Stimulated activated CD4-positive, alpha-beta T cell treated with anti-CD3 and anti-CD28 coated beads, Interleukin-1b, Interleukin-23, amount 100 ng/mL, for 1 hour (primary cell): ENCODE measurements around the gene SLC22A1.
"Not testable (repeated sequence)": the region's sequence is repeated elsewhere in the genome, so short reads cannot be mapped to it uniquely, and the experiment has no call there.

Experiments
- DNase-seq, 2 donors: peaks; one replicate each; pipeline ENCODE4 v3.0.0-alpha.2; 2020; ENCODE audit warnings: low read depth in 2 of 2

Gene SLC22A1

DNA sequence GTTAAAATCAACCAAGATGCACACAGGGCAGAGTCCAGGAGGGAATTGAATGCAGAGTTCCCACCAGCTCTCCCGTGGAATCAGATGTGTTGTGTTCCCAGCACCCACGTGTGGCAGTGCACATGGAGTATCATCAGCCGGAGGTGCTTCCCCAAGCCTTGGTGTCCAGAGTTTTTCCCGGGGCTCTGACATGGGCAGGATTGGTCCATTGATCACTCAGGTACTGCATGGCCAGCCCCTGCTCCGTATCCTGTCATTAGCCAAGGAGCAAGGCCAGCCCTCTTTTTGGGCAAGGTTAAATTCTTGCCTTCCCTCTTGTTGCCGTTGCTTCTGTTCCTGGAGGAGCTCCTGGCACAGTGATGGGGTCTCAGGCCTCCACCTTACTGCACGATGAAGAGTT is 28.6 kb upstream of the SLC22A1 start:
- no peak for DNase-seq

DNA sequence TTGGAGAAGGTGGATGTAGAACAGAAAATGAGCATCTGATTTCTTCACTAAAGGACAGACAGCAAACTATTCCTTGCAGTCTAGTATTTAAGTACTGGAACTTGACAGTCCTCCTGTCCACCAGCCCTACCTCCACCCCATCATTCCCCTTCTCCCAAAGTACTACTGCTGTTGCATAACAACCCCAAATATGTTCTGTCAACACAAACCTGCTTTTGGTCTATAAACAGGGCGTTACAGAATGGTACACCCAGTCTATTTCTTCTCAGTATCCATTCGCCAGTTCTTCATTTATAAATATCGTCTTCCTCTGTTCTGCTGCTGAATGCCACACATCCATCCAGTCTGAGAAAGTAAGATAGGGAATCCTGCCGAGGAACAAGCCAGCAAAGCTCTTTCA is 27.7 kb upstream of the SLC22A1 start:
- no peak for DNase-seq

DNA sequence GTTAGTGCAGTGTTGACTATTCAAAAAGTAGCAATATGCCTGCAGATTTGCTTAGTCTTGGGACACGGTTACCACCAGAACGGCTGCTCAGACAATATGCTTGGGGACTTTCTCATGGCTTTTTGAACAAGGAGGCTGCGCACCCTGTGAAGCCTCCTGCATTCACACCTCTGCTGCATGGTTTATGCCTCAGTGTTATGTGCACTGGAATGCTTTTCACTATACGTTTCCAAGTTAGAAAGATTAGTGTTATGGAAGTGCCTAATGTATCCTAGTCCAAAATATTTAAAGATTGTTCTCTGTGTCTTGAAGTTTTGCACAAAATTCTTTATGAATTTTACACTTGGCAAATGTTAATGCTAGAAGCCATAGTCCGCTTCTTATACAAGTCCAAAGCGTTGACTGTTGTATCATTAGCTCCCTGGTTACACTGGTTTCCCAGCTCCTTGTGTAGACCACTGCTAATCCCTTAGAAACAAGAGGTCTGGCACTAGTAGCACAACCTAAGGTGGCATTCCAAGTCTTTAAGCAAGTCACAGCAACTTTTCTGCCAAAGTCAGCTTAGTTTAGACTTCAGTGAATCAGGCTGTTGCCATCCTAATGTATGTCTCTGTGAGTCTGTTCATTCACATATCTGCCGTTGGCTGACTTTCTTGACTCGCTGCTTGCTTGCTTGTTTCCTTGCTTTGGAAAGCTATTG is 26.3 kb upstream of the SLC22A1 start:
- DNase-seq: no peak

DNA sequence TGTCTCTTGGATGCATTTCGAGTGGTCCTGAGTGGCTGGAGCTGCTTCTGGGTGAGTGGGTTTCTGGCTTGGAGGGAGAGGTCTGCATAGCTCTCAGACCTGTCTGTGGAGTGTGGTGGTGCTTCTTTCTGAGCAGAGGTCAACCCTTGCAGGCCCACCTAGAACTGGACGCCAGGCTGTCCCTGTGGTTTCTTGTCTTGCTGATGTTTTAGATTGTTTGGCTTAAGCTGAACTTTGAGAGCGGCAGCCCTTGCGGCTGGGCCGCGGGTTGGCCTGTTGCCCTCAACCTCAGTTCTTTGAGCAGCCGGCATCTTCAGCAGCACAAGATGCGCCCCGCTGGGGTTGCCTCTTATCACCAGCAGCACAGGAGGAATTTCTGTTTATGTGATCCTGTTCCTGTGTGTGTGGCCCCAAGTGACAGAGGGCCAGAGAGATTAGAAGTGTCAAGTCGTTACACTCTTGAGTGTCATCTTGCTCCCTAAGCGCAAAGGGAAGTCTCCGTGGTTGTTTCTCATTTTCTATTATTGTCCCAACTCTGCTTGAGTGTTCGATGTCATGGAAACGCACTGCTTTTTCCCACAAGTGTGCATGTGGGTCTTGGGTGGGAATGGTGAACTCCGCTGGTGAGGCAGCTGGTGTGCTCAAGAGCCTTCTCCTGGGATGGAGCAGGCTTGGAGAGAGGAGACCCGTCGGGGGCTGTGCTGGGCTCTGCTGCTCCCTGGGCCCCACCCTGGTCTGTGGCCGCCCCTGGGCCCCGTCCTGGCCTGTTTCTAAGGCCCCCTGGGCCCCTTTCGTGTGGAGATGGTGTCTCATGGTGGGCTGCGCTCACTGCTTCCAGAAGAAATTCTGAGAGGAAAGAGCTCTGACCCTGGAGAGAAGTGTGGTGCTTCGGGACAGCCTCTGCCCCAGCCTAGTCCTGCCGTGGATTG is 20.1 kb upstream of the SLC22A1 start:
- no peak for DNase-seq

DNA sequence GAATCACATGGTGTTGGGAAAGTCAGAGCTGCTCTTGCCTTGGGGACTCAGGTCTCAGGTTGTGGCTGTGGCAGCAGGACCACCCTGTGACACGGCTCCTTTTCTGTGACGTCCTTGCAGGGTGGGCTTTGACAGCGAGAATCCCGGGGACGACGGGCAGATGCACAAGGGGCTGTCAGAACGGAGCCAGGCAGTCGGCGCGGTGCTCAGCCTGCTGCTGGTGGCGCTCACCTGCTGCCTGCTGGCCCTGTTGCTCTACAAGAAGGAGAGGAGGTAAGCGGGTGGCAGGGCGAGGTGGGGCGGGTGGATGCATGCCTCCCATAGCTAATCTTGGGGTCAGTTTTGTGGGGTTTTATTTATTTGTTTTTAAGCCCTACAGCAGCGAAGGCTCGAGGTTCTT is 19.2 kb upstream of the SLC22A1 start:
- DNase-seq: no peak

DNA sequence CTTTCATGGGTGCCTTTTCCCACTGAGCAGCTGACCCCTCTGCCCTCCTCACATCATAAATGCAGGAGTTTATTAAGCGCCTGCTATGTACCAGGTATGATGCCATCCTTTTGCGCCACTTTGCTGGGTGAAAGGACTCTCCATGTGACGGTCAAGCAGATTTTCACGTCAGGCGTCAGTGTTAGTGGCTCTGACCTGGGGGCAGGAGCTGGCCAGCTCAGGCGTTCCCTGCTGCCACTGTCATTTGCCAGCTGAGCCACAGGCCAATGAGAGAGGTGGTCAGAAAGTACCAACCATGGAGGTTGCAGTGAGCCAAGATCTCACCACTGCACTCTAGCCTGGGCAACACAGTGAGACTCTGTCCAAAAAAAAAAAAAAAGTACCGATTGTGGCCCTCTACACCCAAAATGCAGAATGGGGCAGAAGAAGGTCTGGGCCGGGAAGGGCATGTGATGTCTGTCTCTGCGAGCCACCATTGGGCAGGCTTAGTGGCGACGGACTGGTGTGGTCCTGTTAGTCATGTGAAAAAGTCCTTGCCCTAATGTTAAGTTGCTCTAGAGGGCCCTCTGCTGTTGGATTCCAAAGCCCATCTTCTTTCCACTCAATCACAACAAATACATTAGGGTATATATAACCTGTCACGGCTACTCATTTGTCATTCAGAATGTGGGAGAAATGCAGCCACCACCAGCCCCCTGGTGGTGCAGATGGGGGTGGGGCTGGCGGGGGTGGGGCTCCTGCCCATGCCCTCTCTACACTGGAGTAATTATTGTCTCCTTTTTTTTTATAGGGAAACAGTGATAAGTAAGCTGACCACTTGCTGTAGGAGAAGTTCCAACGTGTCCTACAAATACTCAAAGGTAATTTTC is 18.4 kb upstream of the SLC22A1 start:
- DNase-seq: no peak

DNA sequence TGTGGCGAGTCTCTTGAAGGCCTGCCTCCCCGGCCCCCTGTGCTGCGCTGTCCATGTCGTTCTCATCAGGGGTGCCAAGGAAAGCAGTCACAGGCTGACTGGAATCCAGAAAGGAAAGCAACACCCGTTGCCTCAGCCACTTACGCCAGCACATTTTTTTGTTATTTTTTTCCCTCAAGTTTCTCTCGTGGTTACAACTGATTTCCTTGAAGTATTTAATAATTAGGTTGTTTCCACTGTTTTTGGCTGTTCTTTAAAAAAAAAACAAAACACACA is 17.9 kb upstream of the SLC22A1 start:
- no peak for DNase-seq

DNA sequence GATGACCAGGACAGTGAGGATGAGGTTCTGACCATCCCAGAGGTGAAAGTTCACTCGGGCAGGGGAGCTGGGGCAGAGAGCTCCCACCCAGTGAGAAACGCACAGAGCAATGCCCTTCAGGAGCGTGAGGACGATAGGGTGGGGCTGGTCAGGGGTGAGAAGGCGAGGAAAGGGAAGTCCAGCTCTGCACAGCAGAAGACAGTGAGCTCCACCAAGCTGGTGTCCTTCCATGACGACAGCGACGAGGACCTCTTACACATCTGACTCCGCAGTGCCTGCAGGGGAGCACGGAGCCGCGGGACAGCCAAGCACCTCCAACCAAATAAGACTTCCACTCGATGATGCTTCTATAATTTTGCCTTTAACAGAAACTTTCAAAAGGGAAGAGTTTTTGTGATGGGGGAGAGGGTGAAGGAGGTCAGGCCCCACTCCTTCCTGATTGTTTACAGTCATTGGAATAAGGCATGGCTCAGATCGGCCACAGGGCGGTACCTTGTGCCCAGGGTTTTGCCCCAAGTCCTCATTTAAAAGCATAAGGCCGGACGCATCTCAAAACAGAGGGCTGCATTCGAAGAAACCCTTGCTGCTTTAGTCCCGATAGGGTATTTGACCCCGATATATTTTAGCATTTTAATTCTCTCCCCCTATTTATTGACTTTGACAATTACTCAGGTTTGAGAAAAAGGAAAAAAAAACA is 16.6 kb upstream of the SLC22A1 start:
- DNase-seq: no peak

DNA sequence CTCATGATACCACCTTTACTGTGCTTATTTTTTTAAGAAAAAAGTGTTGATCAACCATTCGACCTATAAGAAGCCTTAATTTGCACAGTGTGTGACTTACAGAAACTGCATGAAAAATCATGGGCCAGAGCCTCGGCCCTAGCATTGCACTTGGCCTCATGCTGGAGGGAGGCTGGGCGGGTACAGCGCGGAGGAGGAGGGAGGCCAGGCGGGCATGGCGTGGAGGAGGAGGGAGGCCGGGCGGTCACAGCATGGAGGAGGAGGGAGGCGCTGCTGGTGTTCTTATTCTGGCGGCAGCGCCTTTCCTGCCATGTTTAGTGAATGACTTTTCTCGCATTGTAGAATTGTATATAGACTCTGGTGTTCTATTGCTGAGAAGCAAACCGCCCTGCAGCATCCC is 15.6 kb upstream of the SLC22A1 start:
- no peak for DNase-seq

DNA sequence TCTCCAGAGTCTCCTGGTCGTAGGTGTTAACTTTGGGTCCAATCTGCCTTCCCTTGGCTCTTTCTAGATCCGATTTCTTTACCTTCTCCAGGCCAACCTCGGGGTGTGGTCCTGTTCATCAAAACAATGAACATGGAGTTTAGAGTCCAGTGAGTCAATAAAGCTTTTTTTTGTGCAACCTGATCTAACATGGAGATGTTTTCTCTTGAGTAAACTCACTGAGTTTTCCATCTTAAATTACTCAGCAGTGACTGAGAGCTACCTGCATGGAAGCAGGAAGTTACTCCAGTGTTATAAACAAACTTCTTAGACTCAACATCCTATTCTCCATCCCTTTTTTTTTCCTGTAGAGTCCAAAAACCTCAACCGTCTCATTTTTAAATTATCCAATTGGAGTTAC is 14.9 kb upstream of the SLC22A1 start:
- no peak for DNase-seq

DNA sequence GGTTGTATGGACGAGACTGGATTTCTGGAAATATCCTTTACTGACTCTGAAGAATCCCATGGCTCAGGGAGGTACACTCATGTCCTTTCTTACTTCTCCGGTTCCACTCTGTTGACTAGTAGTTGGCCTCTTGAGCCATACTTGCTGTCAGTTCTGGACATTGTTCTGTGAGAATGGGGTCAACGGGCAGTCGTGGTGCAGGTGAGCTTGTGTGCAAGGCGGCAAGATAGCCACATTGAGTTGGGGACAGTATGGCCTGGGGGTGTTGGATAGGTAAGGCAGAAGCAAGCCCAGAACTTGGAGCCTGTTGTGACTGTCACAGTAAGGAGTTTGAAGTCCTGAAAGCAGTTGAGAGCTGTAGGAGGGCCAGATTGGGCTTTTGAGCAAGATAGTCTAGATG is 13.5 kb upstream of the SLC22A1 start:
- no peak for DNase-seq

DNA sequence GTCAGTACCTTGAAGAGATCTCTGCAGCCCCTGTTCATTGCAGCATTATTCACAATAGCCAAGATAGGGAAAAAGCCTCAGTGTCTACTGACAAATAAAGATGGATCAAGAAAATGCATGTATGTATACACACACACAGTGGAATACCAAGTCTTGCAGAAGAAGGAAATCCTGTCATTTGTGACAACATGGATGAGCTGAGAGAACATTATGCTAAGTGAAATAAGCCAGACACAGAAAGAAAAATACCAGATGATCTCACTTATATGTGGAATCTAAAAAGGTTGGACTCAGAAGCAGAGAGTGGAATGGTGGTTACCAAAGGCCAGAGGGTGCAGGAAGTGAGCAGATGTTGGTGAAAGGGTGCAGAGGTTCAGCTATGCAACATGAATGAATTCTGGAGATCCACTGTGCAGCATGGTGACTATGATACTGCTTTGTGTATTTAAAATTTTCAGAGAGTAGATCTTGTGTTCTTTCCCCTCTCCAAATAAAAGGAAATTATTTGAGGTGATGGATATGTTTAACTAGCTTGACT is 11.0 kb upstream of the SLC22A1 start:
- no peak for DNase-seq

DNA sequence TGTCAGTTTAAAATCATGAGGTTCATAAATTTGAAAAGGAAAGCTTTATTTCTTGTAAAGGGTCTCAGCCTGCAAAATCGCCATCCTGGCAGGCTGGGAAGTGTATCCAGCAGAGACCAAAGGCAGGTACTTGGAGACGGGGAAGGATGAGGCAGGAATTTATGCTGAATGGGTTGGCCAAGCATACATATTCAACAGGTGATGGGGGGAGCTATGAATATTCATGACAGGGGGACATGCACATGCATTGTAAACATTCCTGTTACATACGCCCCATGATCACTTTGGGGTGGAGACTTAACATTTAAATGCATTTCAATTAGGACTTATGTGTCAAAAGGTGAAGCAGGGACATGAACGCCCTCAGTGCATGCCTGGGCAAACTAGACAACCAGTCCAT is 9.8 kb upstream of the SLC22A1 start:
- DNase-seq: no peak

DNA sequence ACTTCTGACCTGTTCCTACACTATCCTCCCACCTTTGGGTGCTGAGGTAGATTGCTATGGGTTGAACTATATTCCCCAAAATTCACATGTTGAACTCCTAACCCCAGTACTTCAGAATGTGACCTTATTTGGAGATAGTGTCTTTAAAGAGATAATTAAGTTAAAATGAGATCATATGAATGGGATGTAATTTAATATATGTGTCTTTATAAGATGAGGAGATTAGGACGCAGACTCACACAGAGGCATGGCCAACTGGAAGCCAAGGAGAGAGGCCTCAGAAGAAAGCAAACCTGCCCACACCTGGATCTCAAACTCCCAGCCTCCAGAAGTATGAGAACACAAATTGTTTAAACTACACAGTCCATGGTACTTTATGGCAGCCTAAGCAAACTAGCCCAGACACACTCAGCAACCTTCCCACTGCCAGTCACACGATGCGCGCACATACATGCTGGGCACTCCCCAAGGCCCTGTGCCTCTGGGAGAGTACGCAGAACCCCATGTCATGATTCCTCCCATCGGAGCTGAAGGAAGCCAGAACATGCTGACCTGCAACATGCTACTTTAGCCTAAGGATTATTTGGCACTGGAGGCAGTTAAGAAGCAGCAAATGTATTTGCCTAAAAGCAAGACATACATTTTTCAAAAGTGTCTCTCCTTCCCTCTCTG is 8.9 kb upstream of the SLC22A1 start:
- DNase-seq: no peak

DNA sequence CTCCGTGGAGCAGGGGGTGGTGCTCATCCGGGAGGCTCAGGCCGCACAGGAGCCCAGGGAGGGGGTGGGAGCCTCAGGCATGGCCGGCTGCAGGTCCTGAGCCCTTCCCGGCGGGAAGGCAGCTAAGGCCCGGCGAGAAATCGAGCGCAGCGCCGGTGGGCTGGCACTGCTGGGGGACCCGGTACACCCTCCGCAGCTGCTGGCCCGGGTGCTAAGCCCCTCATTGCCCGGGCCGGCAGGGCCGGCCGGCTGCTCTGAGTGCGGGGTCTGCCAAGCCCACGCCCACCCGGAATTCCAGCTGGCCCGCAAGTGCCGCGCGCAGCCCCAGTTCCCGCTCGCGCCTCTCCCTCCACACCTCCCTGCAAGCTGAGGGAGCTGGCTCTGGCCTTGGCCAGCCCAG is 7.1 kb upstream of the SLC22A1 start:
- not testable (repeated sequence) for DNase-seq

DNA sequence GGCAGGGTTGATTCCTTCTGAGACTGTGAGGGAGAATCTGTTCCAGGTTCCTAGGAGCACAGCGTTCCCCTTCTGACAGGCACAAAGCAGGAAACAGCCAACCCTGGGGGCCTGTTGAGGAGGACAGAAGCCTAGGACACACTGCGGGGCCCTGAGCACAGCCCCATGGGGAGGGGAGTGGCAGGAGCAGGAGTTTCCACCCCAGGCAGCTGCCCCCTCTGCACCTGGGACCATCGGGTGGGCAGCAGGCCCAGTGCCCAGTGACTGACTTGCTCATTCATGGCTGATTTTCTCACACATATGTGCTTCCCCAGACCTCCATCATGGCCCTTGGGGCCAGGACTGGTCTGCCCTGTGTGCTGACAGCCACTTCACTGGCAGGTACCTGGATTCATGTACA is 6.2 kb upstream of the SLC22A1 start:
- no peak for DNase-seq

DNA sequence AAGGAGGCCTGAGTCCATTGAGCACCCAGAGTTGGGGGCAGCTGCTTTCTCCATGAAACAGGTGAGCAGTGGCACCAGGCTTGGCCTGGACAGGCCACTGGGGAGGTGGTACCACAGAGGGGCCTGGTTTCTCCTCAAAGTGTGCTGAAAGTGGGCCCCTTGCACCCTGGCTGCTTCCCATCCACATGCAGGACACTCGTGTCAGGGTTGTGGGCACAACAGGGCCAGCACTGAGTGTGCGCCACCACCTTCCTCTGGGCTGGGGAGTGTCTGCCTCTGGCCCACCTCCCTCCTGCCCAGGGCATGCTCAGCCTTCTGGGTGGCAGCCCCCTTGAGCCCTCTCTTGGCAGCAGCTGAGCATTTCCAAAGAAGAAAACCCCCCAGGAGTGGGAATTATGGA is 5.2 kb upstream of the SLC22A1 start:
- DNase-seq: no peak

DNA sequence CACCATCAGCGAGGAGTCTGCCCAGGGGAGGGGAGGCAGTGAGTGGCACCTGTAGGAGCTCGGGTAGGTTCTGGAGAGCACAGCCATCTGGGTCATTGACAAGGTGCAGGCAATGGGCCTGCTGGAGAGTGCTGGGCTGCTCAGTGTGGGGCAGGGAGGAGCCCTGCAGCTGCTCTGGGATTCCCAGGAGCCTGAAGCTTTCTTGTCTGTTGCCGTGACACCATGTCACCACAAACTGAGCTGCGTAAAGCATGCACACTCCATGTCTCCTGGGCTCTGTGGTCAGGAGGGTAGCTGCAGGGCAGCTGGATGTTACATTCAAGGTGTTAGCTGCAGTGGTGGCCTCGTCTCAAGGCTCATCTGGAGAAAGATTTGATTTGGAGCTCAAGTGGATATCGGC is 4.5 kb upstream of the SLC22A1 start:
- DNase-seq: no peak

DNA sequence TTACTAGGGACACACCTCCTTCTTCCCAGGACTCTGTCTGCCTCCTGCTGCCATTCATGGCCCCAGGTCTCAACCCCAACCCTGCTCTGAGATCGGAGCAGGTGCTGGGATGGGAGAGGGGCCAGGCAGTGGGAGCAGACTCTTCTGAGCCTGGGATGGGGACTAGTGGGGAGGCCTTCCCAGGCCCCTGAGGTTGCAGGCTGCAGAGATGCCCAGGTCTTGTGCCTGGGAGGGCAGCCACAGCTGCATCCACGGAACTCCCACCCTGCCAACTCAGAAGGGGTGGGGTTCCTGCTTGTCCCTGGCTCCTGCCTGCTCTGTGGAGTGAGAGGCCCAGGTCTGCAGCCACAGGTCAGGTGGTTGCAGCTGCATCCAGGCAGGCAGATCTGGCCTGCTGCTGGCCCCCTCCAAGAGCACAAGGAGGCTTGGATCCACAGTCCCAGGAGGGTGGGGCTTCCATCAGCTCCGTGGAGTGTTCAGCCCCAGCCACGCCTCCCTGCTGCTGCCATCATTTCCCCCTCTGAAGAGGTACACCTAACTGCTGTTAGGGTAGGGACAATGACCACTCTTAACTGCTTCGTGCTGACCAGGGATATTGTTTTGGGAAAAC is 2.9 kb upstream of the SLC22A1 start:
- DNase-seq: no peak

DNA sequence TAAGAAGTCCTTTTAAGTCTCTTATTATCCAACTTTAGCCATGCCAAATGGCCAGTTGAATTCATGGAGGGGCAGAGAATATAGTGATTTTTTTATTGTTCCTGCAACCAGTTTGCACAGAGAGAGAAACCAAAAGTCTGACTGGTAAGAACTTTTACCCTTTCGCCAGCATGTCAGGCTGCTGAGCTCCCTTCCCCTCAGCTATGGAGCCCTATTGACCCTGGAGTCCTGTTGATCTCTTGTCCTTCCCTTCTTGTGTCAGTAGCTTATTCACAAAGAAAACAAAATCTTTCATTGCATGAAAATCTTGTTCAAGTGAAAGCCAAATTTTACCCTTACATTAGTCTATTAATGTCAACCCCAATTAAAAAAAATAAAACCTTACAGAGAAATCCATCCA is 1.5 kb upstream of the SLC22A1 start:
- no peak for DNase-seq

DNA sequence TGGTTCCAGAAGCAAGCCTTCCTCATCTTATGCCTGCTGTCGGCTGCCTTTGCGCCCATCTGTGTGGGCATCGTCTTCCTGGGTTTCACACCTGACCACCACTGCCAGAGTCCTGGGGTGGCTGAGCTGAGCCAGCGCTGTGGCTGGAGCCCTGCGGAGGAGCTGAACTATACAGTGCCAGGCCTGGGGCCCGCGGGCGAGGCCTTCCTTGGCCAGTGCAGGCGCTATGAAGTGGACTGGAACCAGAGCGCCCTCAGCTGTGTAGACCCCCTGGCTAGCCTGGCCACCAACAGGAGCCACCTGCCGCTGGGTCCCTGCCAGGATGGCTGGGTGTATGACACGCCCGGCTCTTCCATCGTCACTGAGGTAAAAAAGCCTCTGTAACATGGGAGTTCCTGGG is 366 bp downstream of the SLC22A1 start:
- no peak for DNase-seq
